Measurements from ENCODE around the gene MLH1. TPM values are rescaled to one million over a fixed set of nuclear protein-coding genes. Genes with fewer than 3 reads are reported as not detected.

The MLH1 gene
- total RNA-seq, 1 donor from 2014 or later = 42.9 TPM

GRCh38 chr3:37031096-37031682 lies 37.9 kb downstream of the MLH1 start:
- Mint-ChIP-seq H3K36me3 (ENCODE audit: low read depth, unreplicated experiment) (peaks cover 42% of the 10 kb centered on the region), H3K9me3 (ENCODE audit: unreplicated experiment) (no peaks in the 10 kb centered on the region), H3K27ac (ENCODE audit: unreplicated experiment) (no peak overlapping the region), H3K4me1 (ENCODE audit: unreplicated experiment) (no peaks in the 10 kb centered on the region), H3K27me3 (ENCODE audit: unreplicated experiment) (no peaks in the 10 kb centered on the region), H3K4me3 (ENCODE audit: unreplicated experiment) (no peak overlapping the region)
- no peak for DNase-seq (ENCODE audit: low spot score)
- no peak for TF ChIP-seq CTCF (IDR thresholded peaks at IDR 0.05; ENCODE audit: unreplicated experiment)

GRCh38 chr3:37032961-37033360 lies 39.6 kb downstream of the MLH1 start:
- no peak for TF ChIP-seq CTCF (IDR thresholded peaks at IDR 0.05; ENCODE audit: unreplicated experiment)
- no peaks in the 10 kb centered on the region for H3K27me3 Mint-ChIP-seq (ENCODE audit: unreplicated experiment)
- peaks cover 45% of the 10 kb centered on the region for H3K36me3 Mint-ChIP-seq (ENCODE audit: low read depth, unreplicated experiment)
- H3K4me3 Mint-ChIP-seq (ENCODE audit: unreplicated experiment) = no peak overlapping the region
- no peak for DNase-seq (ENCODE audit: low spot score)
- H3K9me3 Mint-ChIP-seq (ENCODE audit: unreplicated experiment) = no peaks in the 10 kb centered on the region
- no peaks in the 10 kb centered on the region for H3K4me1 Mint-ChIP-seq (ENCODE audit: unreplicated experiment)
- no peak overlapping the region for H3K27ac Mint-ChIP-seq (ENCODE audit: unreplicated experiment)

- H3K4me1 Mint-ChIP-seq (ENCODE audit: unreplicated experiment) = no peaks in the 10 kb centered on the region
- H3K27ac Mint-ChIP-seq (ENCODE audit: unreplicated experiment) = no peak overlapping the region
- no peak for DNase-seq (ENCODE audit: low spot score)
- peaks cover 54% of the 10 kb centered on the region for H3K36me3 Mint-ChIP-seq (ENCODE audit: low read depth, unreplicated experiment)
- H3K9me3 Mint-ChIP-seq (ENCODE audit: unreplicated experiment) = no peaks in the 10 kb centered on the region
- no peaks in the 10 kb centered on the region for H3K27me3 Mint-ChIP-seq (ENCODE audit: unreplicated experiment)
- TF ChIP-seq CTCF (IDR thresholded peaks at IDR 0.05; ENCODE audit: unreplicated experiment) = no peak
- no peak overlapping the region for H3K4me3 Mint-ChIP-seq (ENCODE audit: unreplicated experiment)
These were observed 44.0 kb downstream of the MLH1 start for GRCh38 chr3:37037352-37037751.

GRCh38 chr3:37039161-37039846 lies 46.0 kb downstream of the MLH1 start:
- no peaks in the 10 kb centered on the region for H3K4me1 Mint-ChIP-seq (ENCODE audit: unreplicated experiment)
- TF ChIP-seq CTCF (IDR thresholded peaks at IDR 0.05; ENCODE audit: unreplicated experiment) = no peak
- no peak overlapping the region for H3K4me3 Mint-ChIP-seq (ENCODE audit: unreplicated experiment)
- H3K9me3 Mint-ChIP-seq (ENCODE audit: unreplicated experiment) = no peaks in the 10 kb centered on the region
- no peak for DNase-seq (ENCODE audit: low spot score)
- H3K27ac Mint-ChIP-seq (ENCODE audit: unreplicated experiment) = no peak overlapping the region
- H3K36me3 Mint-ChIP-seq (ENCODE audit: low read depth, unreplicated experiment) = peaks cover 43% of the 10 kb centered on the region
- no peaks in the 10 kb centered on the region for H3K27me3 Mint-ChIP-seq (ENCODE audit: unreplicated experiment)

GRCh38 chr3:37040231-37040630 lies 46.9 kb downstream of the MLH1 start:
- no peaks in the 10 kb centered on the region for H3K27me3 Mint-ChIP-seq (ENCODE audit: unreplicated experiment)
- no peak for TF ChIP-seq CTCF (IDR thresholded peaks at IDR 0.05; ENCODE audit: unreplicated experiment)
- no peak overlapping the region for H3K4me3 Mint-ChIP-seq (ENCODE audit: unreplicated experiment)
- no peak overlapping the region for H3K27ac Mint-ChIP-seq (ENCODE audit: unreplicated experiment)
- H3K36me3 Mint-ChIP-seq (ENCODE audit: low read depth, unreplicated experiment) = peaks cover 36% of the 10 kb centered on the region
- no peak for DNase-seq (ENCODE audit: low spot score)
- no peaks in the 10 kb centered on the region for H3K4me1 Mint-ChIP-seq (ENCODE audit: unreplicated experiment)
- H3K9me3 Mint-ChIP-seq (ENCODE audit: unreplicated experiment) = no peaks in the 10 kb centered on the region
